ENCODE data around the gene POLE.

DNA sequence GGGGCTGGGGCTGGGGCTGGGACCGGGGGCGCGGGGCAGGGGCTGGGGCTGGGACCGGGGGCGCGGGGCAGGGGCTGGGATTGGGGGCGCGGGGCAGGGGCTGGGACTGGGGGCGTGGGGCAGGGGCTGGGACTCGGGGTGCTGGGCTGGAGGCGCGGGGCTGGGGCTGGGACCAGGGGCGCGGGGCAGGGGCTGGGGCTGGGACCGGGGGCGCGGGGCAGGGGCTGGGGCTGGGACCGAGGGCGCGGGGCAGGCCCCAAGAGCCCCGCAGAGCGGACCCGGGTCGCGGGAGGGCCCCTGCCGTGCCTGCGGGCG lies 68.1 kb downstream of the POLE start:
- TF ChIP-seq POLR2A (IDR thresholded peaks at IDR 0.05) (no peak), CTCF (IDR thresholded peaks at IDR 0.05) (no peak)

Data from lower leg skin (tissue), 3 donors.